Spleen (tissue), 7 donors: Measurements from ENCODE around the gene C11orf16.

ENCODE experiments used
- POLR2A ChIP-seq, 3 donors: fragments of 450-650 bp; IDR thresholded peaks; one replicate each; pipeline ENCODE4 v1.5.1; 2017; ENCODE audit warnings: antibody characterized with exemption in 3 of 3, mild to moderate bottlenecking in 1 of 3
- POLR2AphosphoS5 ChIP-seq, 3 donors: sonication (generic); formaldehyde crosslinking; IDR thresholded peaks; one replicate each; pipeline ENCODE4 v1.5.1; 2017; ENCODE audit warnings: antibody characterized with exemption in 3 of 3
- TF ChIP-seq, protein P1 (sequence below), 11 experiments: fragments of 200-600 bp in 7 of 11; fragments of 450-650 bp in 4 of 11; sonication (generic) in 4 of 11; IDR thresholded peaks in 8 of 11; conservative IDR thresholded peaks in 3 of 11; 1 replicate in 7 of 11; 2 replicates in 4 of 11; pipeline versions ENCODE4 v1.4.0 to v1.8.0; 2016 to 2021; ENCODE audit warnings: antibody characterized with exemption in 11 of 11, inconsistent platforms in 4 of 11, mild to moderate bottlenecking in 1 of 11
- donor health status: DM: no; HTN: no; CAD: no; lungs with moderate emphysema.
- donor health status: DM: no; HTN: no; CAD: no.
- donor health status: DM: no; HTN: no; CAD: no.

DNA sequence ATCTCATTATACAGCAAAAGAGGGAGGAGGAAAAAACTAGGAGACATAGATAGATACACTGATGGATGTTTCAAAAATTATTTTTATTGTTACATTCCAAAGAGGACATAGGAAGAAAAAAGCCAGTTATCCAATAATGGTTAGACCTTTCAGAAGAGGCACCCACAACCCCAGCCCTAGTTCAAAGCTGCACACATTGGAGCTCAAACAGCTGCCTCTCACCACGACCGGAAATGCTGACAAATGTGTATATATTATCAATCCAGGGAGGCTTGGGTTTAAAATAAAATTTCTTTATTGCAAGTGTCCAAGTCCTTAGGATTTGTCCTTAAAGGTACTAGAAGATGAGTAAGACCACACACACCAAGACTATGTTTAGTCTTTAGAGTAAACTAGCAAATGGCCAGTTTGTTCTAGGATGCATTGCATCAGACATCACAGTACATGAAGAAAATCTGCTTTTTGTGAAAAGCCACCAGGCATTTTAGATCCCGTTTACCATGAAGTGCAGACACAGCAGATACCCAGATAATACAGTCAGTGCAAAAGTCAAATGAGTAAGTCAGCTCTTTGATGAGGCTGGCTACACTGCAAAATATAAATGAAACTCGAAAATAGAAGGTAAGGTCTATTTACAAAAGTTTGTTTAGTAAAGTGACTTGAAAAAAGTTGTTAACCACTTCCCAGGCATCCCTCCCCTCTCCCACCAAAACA, 14.6 kb upstream of the C11orf16 start:
- TF ChIP-seq, protein P1, sequence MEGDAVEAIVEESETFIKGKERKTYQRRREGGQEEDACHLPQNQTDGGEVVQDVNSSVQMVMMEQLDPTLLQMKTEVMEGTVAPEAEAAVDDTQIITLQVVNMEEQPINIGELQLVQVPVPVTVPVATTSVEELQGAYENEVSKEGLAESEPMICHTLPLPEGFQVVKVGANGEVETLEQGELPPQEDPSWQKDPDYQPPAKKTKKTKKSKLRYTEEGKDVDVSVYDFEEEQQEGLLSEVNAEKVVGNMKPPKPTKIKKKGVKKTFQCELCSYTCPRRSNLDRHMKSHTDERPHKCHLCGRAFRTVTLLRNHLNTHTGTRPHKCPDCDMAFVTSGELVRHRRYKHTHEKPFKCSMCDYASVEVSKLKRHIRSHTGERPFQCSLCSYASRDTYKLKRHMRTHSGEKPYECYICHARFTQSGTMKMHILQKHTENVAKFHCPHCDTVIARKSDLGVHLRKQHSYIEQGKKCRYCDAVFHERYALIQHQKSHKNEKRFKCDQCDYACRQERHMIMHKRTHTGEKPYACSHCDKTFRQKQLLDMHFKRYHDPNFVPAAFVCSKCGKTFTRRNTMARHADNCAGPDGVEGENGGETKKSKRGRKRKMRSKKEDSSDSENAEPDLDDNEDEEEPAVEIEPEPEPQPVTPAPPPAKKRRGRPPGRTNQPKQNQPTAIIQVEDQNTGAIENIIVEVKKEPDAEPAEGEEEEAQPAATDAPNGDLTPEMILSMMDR (IDR thresholded peaks at IDR 0.05 in 8 of 11, conservative IDR thresholded peaks at IDR 0.05 in 3 of 11) = no peak
- TF ChIP-seq POLR2AphosphoS5 (IDR thresholded peaks at IDR 0.05) (no peak), POLR2A (IDR thresholded peaks at IDR 0.05) (no peak)
